Measurements from ENCODE around the gene RPL7A. TPM values are rescaled to one million over a fixed set of nuclear protein-coding genes. Genes with fewer than 3 reads are reported as not detected.
"Not testable (repeated sequence)": the region's sequence is repeated elsewhere in the genome, so short reads cannot be mapped to it uniquely, and the experiment has no call there.

The RPL7A gene
- total RNA-seq, 2 experiments from 2014 or later, result 2,867 to 2,961 TPM

GRCh38 chr9:133389025-133389557 lies 41.1 kb downstream of the RPL7A start:
- H3K4me1 ChIP-seq (ENCODE audit: insufficient read depth, low read length, poor library complexity, severe bottlenecking), result no peaks in the 10 kb centered on the region
- intact Hi-C loops (cut with micrococcal nuclease; ENCODE audit: unreplicated experiment), result no loop called here
- no TSS peak for BruUV-seq (replicated peaks)
- H3K36me3 ChIP-seq (ENCODE audit: insufficient read depth, low read length), result no peaks in the 10 kb centered on the region
- TF ChIP-seq CTCF (conservative IDR thresholded peaks at IDR 0.05; ENCODE audit: low read length), result no peak
- TF ChIP-seq EZH2phosphoT487 (IDR thresholded peaks at IDR 0.05; ENCODE audit: borderline replicate concordance, low read depth, low read length), result no peak
- H3K79me2 ChIP-seq (ENCODE audit: insufficient read depth, low read depth, low read length), result no peaks in the 10 kb centered on the region
- no peak for DNase-seq (ENCODE audit: low spot score)
- no peak overlapping the region for H3K27ac ChIP-seq (ENCODE audit: low read depth, low read length, poor library complexity, severe bottlenecking)
- ChIA-PET CTCF (ENCODE audit: unreplicated experiment) (no interaction called here), POLR2A (no interaction called here)
- no peaks in the 10 kb centered on the region for H3K9me2 ChIP-seq (ENCODE audit: insufficient read depth, low read length)
- H4K20me1 ChIP-seq (ENCODE audit: insufficient read depth, low read length), result no peaks in the 10 kb centered on the region
- no peak overlapping the region for H2AFZ ChIP-seq (ENCODE audit: low read length)
- no peaks in the 10 kb centered on the region for H3K9me3 ChIP-seq (ENCODE audit: low read length)
- no peak overlapping the region for H3K4me2 ChIP-seq (ENCODE audit: low read length)
- H3K4me3 ChIP-seq (ENCODE audit: low read depth, low read length, poor library complexity, severe bottlenecking), result no peak overlapping the region

GRCh38 chr9:133389562-133389961 lies 41.5 kb downstream of the RPL7A start:
- Histone ChIP-seq H3K9me2 (ENCODE audit: insufficient read depth, low read length) (no peaks in the 10 kb centered on the region), H4K20me1 (ENCODE audit: insufficient read depth, low read length) (no peaks in the 10 kb centered on the region), H3K9me3 (ENCODE audit: low read length) (no peaks in the 10 kb centered on the region), H3K4me2 (ENCODE audit: low read length) (no peak overlapping the region), H3K36me3 (ENCODE audit: insufficient read depth, low read length) (no peaks in the 10 kb centered on the region), H3K4me3 (ENCODE audit: low read depth, low read length, poor library complexity, severe bottlenecking) (no peak overlapping the region), H2AFZ (ENCODE audit: low read length) (no peak overlapping the region), H3K4me1 (ENCODE audit: insufficient read depth, low read length, poor library complexity, severe bottlenecking) (no peaks in the 10 kb centered on the region), H3K27ac (ENCODE audit: low read depth, low read length, poor library complexity, severe bottlenecking) (no peak overlapping the region), H3K79me2 (ENCODE audit: insufficient read depth, low read depth, low read length) (no peaks in the 10 kb centered on the region)
- ChIA-PET CTCF (ENCODE audit: unreplicated experiment) (no interaction called here), POLR2A (no interaction called here)
- BruUV-seq (replicated peaks), result no TSS peak
- TF ChIP-seq EZH2phosphoT487 (IDR thresholded peaks at IDR 0.05; ENCODE audit: borderline replicate concordance, low read depth, low read length) (no peak), CTCF (conservative IDR thresholded peaks at IDR 0.05; ENCODE audit: low read length) (no peak)
- intact Hi-C loops (cut with micrococcal nuclease; ENCODE audit: unreplicated experiment), result no loop called here
- DNase-seq (ENCODE audit: low spot score), result no peak

GRCh38 chr9:133390713-133391112 lies 42.7 kb downstream of the RPL7A start:
- no peak for DNase-seq (ENCODE audit: low spot score)

DNA sequence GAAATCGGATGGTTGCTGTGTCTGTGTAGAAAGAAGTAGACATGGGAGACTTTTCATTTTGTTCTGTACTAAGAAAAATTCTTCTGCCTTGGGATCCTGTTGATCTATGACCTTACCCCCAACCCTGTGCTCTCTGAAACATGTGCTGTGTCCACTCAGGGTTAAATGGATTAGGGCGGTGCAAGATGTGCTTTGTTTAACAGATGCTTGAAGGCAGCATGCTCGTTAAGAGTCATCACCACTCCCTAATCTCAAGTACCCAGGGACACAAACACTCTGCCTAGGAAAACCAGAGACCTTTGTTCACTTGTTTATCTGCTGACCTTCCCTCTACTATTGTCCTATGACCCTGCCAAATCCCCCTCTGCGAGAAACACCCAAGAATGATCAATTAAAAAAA lies 43.4 kb downstream of the RPL7A start:
- CTCF ChIA-PET (ENCODE audit: unreplicated experiment); POLR2A ChIA-PET; DNase-seq (ENCODE audit: low spot score); H2AFZ ChIP-seq (ENCODE audit: low read length); H3K9me3 ChIP-seq (ENCODE audit: low read length); H4K20me1 ChIP-seq (ENCODE audit: insufficient read depth, low read length); BruUV-seq (replicated peaks); H3K4me3 ChIP-seq (ENCODE audit: low read depth, low read length, poor library complexity, severe bottlenecking); H3K27ac ChIP-seq (ENCODE audit: low read depth, low read length, poor library complexity, severe bottlenecking); intact Hi-C loops (cut with micrococcal nuclease; ENCODE audit: unreplicated experiment); H3K79me2 ChIP-seq (ENCODE audit: insufficient read depth, low read depth, low read length); H3K9me2 ChIP-seq (ENCODE audit: insufficient read depth, low read length); H3K4me2 ChIP-seq (ENCODE audit: low read length); H3K4me1 ChIP-seq (ENCODE audit: insufficient read depth, low read length, poor library complexity, severe bottlenecking); H3K36me3 ChIP-seq (ENCODE audit: insufficient read depth, low read length): not testable (repeated sequence)

More at GRCh38 chr9:133390713-133391112, 42.7 kb downstream of the RPL7A start:
- TF ChIP-seq EZH2phosphoT487 (IDR thresholded peaks at IDR 0.05; ENCODE audit: borderline replicate concordance, low read depth, low read length), result no peak
- no peak for TF ChIP-seq CTCF (conservative IDR thresholded peaks at IDR 0.05; ENCODE audit: low read length)
- Histone ChIP-seq H4K20me1 (ENCODE audit: insufficient read depth, low read length) (no peaks in the 10 kb centered on the region), H3K27ac (ENCODE audit: low read depth, low read length, poor library complexity, severe bottlenecking) (no peak overlapping the region), H2AFZ (ENCODE audit: low read length) (no peak overlapping the region), H3K9me2 (ENCODE audit: insufficient read depth, low read length) (no peaks in the 10 kb centered on the region), H3K9me3 (ENCODE audit: low read length) (no peaks in the 10 kb centered on the region), H3K4me1 (ENCODE audit: insufficient read depth, low read length, poor library complexity, severe bottlenecking) (no peaks in the 10 kb centered on the region), H3K79me2 (ENCODE audit: insufficient read depth, low read depth, low read length) (no peaks in the 10 kb centered on the region), H3K36me3 (ENCODE audit: insufficient read depth, low read length) (no peaks in the 10 kb centered on the region), H3K4me3 (ENCODE audit: low read depth, low read length, poor library complexity, severe bottlenecking) (no peak overlapping the region), H3K4me2 (ENCODE audit: low read length) (no peak overlapping the region)
- POLR2A ChIA-PET, result no interaction called here
- intact Hi-C loops (cut with micrococcal nuclease; ENCODE audit: unreplicated experiment), result no loop called here
- CTCF ChIA-PET (ENCODE audit: unreplicated experiment), result interaction anchor here (0.7 kb wide), 1 partner anchor 25 kb away, joined by 11 read pairs; no protein-coding TSS in a partner anchor
- no TSS peak for BruUV-seq (replicated peaks)

All from OCI-LY7 (cell line).